ENCODE measurements around the gene ZNF213.
A peak's percentile ranks its signal among the peaks of the same experiment; 100 is the strongest.
"Not testable (repeated sequence)": the region's sequence is repeated elsewhere in the genome, so short reads cannot be mapped to it uniquely, and the experiment has no call there.

The ZNF213 gene

GRCh38 chr16:3158510-3159314, 23.9 kb downstream of the ZNF213 start:
- H3K36me3 Mint-ChIP-seq (ENCODE audit: low read depth) = peaks cover 5% of the 10 kb centered on the region
- peak overlapping the region; percentile 81 for H3K4me3 Mint-ChIP-seq
- H3K9me3 Mint-ChIP-seq = no peaks in the 10 kb centered on the region
- peak overlapping the region; percentile 95 for H3K27ac Mint-ChIP-seq
- H3K27me3 Mint-ChIP-seq = peaks cover 8% of the 10 kb centered on the region
- H3K4me1 Mint-ChIP-seq (ENCODE audit: low read depth) = peaks cover 29% of the 10 kb centered on the region
- peak; percentile 93 for DNase-seq

GRCh38 chr16:3161235-3162018, 26.6 kb downstream of the ZNF213 start:
- peaks cover 8% of the 10 kb centered on the region for H3K27me3 Mint-ChIP-seq
- no peaks in the 10 kb centered on the region for H3K9me3 Mint-ChIP-seq
- no peak overlapping the region for H3K4me3 Mint-ChIP-seq
- H3K36me3 Mint-ChIP-seq (ENCODE audit: low read depth) = peaks cover 5% of the 10 kb centered on the region
- DNase-seq = no peak
- H3K27ac Mint-ChIP-seq = no peak overlapping the region
- H3K4me1 Mint-ChIP-seq (ENCODE audit: low read depth) = peaks cover 40% of the 10 kb centered on the region

GRCh38 chr16:3164121-3164991, 29.5 kb downstream of the ZNF213 start:
- no peak overlapping the region for H3K4me3 Mint-ChIP-seq
- peaks cover 23% of the 10 kb centered on the region for H3K4me1 Mint-ChIP-seq (ENCODE audit: low read depth)
- no peaks in the 10 kb centered on the region for H3K36me3 Mint-ChIP-seq (ENCODE audit: low read depth)
- no peak overlapping the region for H3K27ac Mint-ChIP-seq
- H3K27me3 Mint-ChIP-seq = peaks cover 5% of the 10 kb centered on the region
- no peaks in the 10 kb centered on the region for H3K9me3 Mint-ChIP-seq
- DNase-seq = no peak

- H3K36me3 Mint-ChIP-seq (ENCODE audit: low read depth) = no peaks in the 10 kb centered on the region
- no peak for DNase-seq
- no peaks in the 10 kb centered on the region for H3K9me3 Mint-ChIP-seq
- peaks cover 13% of the 10 kb centered on the region for H3K27me3 Mint-ChIP-seq
- H3K4me1 Mint-ChIP-seq (ENCODE audit: low read depth) = peaks cover 17% of the 10 kb centered on the region
- peak overlapping the region; percentile 12 for H3K4me3 Mint-ChIP-seq
- no peak overlapping the region for H3K27ac Mint-ChIP-seq
Measured at GRCh38 chr16:3165111-3165822, 30.4 kb downstream of the ZNF213 start.

GRCh38 chr16:3166505-3166886, 31.7 kb downstream of the ZNF213 start:
- H3K27ac Mint-ChIP-seq = no peak overlapping the region
- no peaks in the 10 kb centered on the region for H3K9me3 Mint-ChIP-seq
- DNase-seq = no peak
- H3K4me3 Mint-ChIP-seq = no peak overlapping the region
- H3K36me3 Mint-ChIP-seq (ENCODE audit: low read depth) = no peaks in the 10 kb centered on the region
- H3K27me3 Mint-ChIP-seq = peaks cover 21% of the 10 kb centered on the region
- peaks cover 25% of the 10 kb centered on the region for H3K4me1 Mint-ChIP-seq (ENCODE audit: low read depth)

GRCh38 chr16:3168729-3169128, 33.9 kb downstream of the ZNF213 start:
- not testable (repeated sequence) for DNase-seq; H3K9me3 Mint-ChIP-seq; H3K36me3 Mint-ChIP-seq (ENCODE audit: low read depth); H3K4me3 Mint-ChIP-seq; H3K27ac Mint-ChIP-seq
- Mint-ChIP-seq H3K27me3 (peaks cover 35% of the 10 kb centered on the region), H3K4me1 (ENCODE audit: low read depth) (peaks cover 37% of the 10 kb centered on the region)

- H3K4me3 Mint-ChIP-seq = peak overlapping the region; percentile 70
- peaks cover 42% of the 10 kb centered on the region for H3K4me1 Mint-ChIP-seq (ENCODE audit: low read depth)
- H3K27ac Mint-ChIP-seq = peak overlapping the region; percentile 88
- peaks cover 49% of the 10 kb centered on the region for H3K27me3 Mint-ChIP-seq
- peak; percentile 60 for DNase-seq
- no peaks in the 10 kb centered on the region for H3K9me3 Mint-ChIP-seq
- no peaks in the 10 kb centered on the region for H3K36me3 Mint-ChIP-seq (ENCODE audit: low read depth)
Measured at GRCh38 chr16:3170440-3171180, 35.8 kb downstream of the ZNF213 start.

GRCh38 chr16:3171181-3171854, 36.5 kb downstream of the ZNF213 start:
- no peaks in the 10 kb centered on the region for H3K9me3 Mint-ChIP-seq
- no peaks in the 10 kb centered on the region for H3K36me3 Mint-ChIP-seq (ENCODE audit: low read depth)
- peak overlapping the region; percentile 70 for H3K4me3 Mint-ChIP-seq
- H3K27ac Mint-ChIP-seq = peak overlapping the region; percentile 88
- DNase-seq = no peak
- H3K4me1 Mint-ChIP-seq (ENCODE audit: low read depth) = peaks cover 42% of the 10 kb centered on the region
- H3K27me3 Mint-ChIP-seq = peaks cover 56% of the 10 kb centered on the region

GRCh38 chr16:3171855-3172593, 37.2 kb downstream of the ZNF213 start:
- DNase-seq = peak; percentile 84

GRCh38 chr16:3173892-3174617, 39.2 kb downstream of the ZNF213 start:
- H3K27ac Mint-ChIP-seq = no peak overlapping the region
- H3K4me3 Mint-ChIP-seq = peak overlapping the region; percentile 59
- H3K27me3 Mint-ChIP-seq = peaks cover 79% of the 10 kb centered on the region
- peaks cover 42% of the 10 kb centered on the region for H3K4me1 Mint-ChIP-seq (ENCODE audit: low read depth)
- no peaks in the 10 kb centered on the region for H3K9me3 Mint-ChIP-seq
- DNase-seq = peak; percentile 48
- no peaks in the 10 kb centered on the region for H3K36me3 Mint-ChIP-seq (ENCODE audit: low read depth)

More at GRCh38 chr16:3171855-3172593, 37.2 kb downstream of the ZNF213 start:
- Mint-ChIP-seq H3K27me3 (peaks cover 63% of the 10 kb centered on the region), H3K4me1 (ENCODE audit: low read depth) (peaks cover 42% of the 10 kb centered on the region), H3K36me3 (ENCODE audit: low read depth) (no peaks in the 10 kb centered on the region), H3K9me3 (no peaks in the 10 kb centered on the region), H3K27ac (peak overlapping the region; percentile 88), H3K4me3 (peak overlapping the region; percentile 70)

- H3K9me3 Mint-ChIP-seq = no peaks in the 10 kb centered on the region
- no peak for DNase-seq
- no peak overlapping the region for H3K27ac Mint-ChIP-seq
- no peaks in the 10 kb centered on the region for H3K36me3 Mint-ChIP-seq (ENCODE audit: low read depth)
- H3K4me1 Mint-ChIP-seq (ENCODE audit: low read depth) = peaks cover 42% of the 10 kb centered on the region
- peaks cover 79% of the 10 kb centered on the region for H3K27me3 Mint-ChIP-seq
- H3K4me3 Mint-ChIP-seq = peak overlapping the region; percentile 59
Measured at GRCh38 chr16:3174618-3175148, 39.9 kb downstream of the ZNF213 start.
